NCI-H2081 treated with DMSO at 0.1 percent for 48 hours (cell line): ENCODE results near the gene SERPINA10.
"Not testable (repeated sequence)": the region's sequence is repeated elsewhere in the genome, so short reads cannot be mapped to it uniquely, and the experiment has no call there.

ENCODE experiments used
- DNase-seq: peaks from one replicate; lab custom pipeline; 2025; lab: John Stamatoyannopoulos, UW

The SERPINA10 gene

DNA sequence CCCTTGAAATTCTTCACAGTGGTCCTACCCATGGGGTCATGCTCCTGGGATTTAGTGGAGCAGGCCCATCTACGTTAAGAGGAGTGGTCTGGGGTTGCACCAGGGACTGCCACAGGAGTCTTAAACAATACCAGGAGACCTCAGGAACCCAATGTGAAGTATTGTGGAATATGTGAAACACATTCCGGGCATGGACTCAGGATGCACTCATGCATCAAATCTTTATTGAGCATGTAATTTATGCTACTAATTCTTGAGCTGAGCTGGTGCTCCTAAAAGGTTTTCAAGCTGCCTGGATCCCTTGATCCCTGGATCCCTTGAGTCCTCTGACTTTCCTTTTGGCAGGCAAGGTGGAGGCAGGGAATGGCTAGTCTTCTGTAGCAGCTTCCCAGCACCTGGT is 8.8 kb downstream of the SERPINA10 start:
- no peak for DNase-seq

DNA sequence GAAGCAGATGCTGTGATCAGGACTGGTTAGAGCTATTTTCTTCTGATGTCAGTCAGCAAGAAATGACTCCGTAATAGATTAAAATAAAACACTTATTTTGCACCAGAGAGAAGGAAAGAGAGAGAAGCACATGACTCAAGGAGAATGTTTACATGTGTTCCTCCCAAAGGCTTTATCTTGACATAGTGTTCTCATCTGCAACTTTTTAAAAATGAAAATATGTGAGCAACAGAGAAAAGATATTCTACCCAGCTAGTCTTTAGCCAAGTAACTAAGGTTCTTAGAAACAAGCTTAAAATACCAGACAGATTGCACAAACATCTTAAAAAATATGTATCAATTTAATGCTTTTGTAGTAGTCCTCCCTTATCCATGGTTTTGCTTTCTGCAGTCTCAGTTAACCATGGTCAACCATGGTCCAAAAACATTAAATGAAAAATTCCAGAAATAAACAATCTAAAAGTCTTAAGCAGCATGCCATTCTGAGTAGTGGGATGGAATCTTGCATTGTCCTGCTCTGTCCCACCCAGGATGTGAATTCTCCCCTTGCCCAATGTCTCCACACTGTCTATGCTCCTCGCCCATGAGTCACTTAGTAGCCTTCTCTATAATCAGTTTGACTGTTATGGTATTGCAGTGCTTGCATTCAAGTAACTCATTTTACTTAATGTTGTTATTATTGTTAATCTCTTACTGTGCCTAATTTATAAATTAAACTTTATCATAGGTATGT is 9.9 kb downstream of the SERPINA10 start:
- no peak for DNase-seq

DNA sequence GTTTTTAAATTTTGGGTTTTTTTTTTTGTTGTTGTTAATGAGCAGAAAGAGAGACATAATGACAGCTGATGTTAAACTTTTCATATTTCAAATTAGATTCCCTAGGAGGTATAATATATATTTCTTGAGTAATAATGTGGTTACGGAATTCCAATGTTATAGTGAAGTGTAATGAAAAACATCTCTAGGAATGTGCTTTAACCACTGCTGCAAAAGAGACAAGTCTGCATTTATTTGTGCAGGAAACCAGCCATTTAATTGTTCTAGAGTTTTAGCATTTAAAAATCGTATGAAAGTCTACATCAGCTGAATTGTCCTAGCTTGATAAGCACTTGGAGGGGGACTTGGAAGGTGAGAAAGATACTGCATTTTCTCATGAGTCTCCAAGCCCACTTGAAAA is 14.3 kb downstream of the SERPINA10 start:
- DNase-seq, result no peak

DNA sequence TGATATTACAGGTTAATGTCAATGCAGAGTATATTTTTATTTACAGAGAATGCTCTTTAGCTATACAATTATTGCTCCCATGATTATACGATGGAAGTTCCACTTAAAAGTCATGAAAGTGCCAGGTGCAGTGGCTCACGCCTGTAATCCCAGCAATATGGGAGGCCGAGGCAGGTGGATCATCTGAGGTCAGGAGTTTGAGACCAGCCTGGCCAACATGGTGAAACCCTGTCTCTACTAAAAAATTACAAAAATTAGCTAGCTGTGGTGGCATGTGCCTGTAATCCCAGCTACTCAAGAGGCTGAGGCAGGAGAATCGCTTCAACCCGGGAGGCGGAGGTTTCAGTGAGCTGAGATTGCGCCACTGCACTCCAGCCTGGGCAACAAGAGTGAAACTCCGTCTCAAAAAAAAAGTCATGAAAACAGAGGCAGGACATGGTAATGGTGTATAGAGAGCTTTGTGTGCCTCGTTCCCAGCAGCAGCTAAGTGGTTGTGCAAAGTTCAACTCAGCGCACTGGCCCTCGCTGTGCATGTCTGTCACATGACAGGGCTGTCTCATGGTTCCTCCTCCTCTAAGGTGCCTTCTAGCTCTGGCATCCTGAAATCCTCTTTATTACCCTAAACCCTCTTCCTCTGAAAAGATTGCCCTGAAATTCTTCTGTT is 16.0 kb downstream of the SERPINA10 start:
- not testable (repeated sequence) for DNase-seq

DNA sequence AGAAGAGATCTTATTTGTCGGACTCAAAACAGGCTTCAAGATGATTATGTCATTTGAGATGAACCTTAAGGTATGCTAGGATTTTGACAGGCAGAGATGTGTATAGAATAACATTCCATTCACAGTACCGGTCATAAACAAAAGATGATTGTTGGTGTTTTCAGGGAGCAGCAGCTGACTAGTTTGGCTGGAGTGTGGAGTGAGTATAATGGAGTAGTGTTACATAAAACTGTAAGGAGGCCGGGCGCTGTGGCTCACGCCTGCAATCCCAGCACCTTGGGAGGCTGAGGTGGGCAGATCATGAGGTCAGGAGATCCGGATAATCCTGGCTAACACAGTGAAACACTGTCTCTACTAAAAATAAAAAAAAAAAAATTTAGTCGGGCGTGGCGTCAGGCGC is 23.9 kb downstream of the SERPINA10 start:
- no peak for DNase-seq

DNA sequence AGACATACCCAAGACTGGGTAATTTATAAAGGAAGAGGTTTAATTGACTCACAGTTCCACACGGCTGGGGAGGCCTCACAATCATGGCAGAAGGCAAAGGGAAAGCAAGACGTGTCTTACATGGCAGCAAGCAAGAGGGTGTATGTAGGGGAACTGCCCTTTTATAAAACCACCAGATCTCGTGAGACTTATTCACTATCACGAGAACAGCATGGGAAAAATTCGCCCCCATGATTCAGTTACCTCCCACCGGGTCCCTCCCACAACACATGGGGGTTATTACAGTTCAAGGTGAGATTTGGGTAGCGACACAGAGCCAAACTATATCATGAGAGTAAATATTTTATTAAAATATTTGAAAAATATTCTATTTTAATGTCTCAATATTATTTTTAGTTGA is 24.5 kb downstream of the SERPINA10 start:
- not testable (repeated sequence) for DNase-seq

DNA sequence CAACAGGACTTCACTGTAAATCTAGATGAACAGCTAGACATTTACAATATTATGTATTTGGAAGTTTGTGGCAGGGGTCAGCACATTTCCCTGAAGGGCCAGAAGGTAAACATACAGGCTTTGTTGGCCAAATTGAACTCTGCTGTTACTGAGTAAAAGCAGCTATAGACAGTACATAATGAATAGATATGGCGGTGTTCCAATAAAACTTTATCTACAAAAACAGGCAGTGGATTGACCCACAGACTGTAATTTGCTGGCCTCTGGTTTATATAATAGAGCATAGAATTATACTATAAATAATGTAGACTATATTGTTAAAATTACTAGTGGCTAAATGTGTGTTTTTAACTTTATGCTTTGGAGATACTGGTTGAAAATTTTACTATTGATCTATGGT is 25.7 kb downstream of the SERPINA10 start:
- no peak for DNase-seq

DNA sequence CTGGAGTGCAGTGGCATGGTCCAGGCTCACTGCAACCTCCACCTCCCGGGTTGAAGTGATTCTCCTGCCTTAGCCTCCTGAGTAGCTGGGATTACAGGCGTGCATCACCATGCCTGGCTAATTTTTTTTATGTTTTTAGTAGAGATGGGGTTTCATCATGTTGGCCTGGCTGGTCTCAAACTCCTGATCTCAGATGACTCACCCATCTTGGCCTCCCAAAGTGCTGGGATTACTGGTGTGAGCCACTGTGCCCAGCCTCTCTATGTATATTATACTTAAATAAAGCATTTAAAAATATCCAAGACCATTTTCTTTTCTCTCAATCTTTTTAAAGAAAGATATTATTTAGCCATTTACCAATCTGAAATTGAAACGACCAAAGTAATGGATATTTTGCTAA is 28.9 kb downstream of the SERPINA10 start:
- DNase-seq, result not testable (repeated sequence)

DNA sequence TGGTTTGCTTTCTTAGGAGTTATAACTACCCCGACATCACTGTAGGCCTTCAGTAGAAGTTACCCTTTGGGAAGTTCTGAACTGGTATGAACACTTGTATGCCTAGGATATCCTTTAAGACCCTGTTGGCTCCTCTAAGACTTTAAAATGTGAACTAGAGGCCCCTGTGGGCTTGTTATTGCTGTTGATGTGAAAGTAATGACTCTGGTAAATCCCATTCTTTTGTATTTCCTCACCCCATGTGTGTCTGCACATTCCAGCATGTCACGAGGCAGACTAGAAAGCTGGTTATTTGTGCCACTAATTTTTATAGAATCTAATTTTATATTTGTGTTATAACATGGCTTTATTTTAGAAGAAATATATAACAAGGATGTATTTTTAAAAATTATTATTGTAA is 48.9 kb downstream of the SERPINA10 start:
- no peak for DNase-seq

DNA sequence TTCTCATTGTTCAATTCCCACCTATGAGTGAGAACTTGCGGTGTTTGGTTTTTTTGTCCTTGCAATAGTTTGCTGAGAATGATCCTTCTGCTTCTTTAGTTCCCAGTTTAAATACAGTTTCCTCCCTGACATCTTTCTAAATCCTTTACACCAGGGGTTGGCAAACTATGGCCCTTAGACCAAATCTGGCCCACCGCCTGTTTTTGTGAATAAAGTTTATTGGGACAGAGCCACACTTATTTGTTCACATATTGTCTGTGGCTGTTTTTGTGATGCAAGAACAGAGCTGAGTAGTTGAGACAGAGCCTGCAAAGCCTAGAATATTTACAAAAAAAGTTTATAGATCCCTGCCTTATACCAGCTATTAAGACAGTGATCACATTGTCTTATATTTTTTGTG is 53.7 kb downstream of the SERPINA10 start:
- DNase-seq, result no peak

DNA sequence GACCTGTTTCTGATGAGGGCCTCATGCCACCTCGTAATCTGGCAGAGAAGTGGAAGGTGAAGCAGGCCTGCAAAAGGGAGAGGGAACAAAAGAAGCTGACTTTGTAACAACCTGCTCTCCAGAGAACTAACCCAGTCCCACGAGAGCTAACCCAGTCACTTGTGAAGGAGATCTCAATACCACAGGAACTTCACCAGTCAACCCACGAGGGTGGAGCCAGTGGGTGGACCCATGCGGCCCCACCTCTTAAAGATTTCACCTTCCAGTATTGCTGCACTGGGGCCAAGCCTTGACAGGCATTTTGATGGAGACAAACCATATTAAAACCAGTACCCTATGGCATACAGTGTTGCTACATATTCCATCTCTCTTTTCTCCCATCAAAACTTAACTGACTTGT is 55.1 kb downstream of the SERPINA10 start:
- no peak for DNase-seq

DNA sequence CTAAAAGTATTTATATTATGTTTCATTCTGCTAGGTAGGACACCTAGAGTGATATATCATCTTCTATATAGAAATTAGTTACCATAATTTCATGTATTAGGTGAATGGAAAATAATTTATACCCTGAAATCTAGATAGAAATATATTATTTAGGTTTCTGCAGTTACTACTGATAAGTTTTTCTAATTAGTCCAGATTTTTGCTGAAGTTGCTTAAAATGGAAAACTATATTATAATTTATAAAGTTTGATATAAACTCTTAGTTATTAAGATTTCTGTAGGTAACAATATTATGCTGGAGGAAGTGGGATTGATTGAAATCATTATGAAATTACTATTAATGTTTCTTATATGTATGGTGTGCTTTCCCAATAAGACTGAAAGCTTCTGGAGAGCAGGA is 56.0 kb downstream of the SERPINA10 start:
- DNase-seq, result no peak
